Measurements from ENCODE around the gene ETV3.

- TF ChIP-seq CTCF (IDR thresholded peaks at IDR 0.05 in 2 of 3, conservative IDR thresholded peaks at IDR 0.05 in 1 of 3; ENCODE audit: borderline replicate concordance in 1 of 3, insufficient read depth in 1 of 3, low read depth in 2 of 3, low read length in 2 of 3) (no peak), POLR2A (IDR thresholded peaks at IDR 0.05; ENCODE audit: borderline replicate concordance, extremely low read depth, insufficient read depth, insufficient read length) (no peak), EZH2 (IDR thresholded peaks at IDR 0.05) (no peak), POLR2AphosphoS5 (IDR thresholded peaks at IDR 0.05; ENCODE audit: low read depth, low read length) (no peak), ELF1 (IDR thresholded peaks at IDR 0.05; ENCODE audit: borderline replicate concordance, low read depth) (no peak), EGR1 (IDR thresholded peaks at IDR 0.05; ENCODE audit: low read depth) (no peak), YY1 (IDR thresholded peaks at IDR 0.05; ENCODE audit: extremely low read depth, insufficient replicate concordance, low read depth, low read length) (no peak), TCF7L2 (IDR thresholded peaks at IDR 0.05; ENCODE audit: borderline replicate concordance, extremely low read depth, insufficient read depth, insufficient read length) (no peak), MAX (IDR thresholded peaks at IDR 0.05) (no peak), JUND (IDR thresholded peaks at IDR 0.05) (no peak), SP1 (IDR thresholded peaks at IDR 0.05; ENCODE audit: low read depth) (no peak), ZNF274 (IDR thresholded peaks at IDR 0.05; ENCODE audit: low read depth, low read length) (no peak)
Observed at GRCh38 chr1:157146244-157146643, 8.0 kb upstream of the ETV3 start.
